Breast epithelium (tissue), 4 donors: ENCODE data around the gene DNAL1. TPM values are rescaled to one million over a fixed set of nuclear protein-coding genes. Genes with fewer than 3 reads are reported as not detected.

Experiments used
- DNase-seq, 2 donors: peaks; one replicate each; pipeline ENCODE4 v3.0.0-alpha.2; 2019; ENCODE audit warnings: low spot score in 2 of 2
- H3K27ac ChIP-seq, 2 donors: fragments of 200-600 bp; sonication (generic) in 1 of 2; one replicate each; pipeline ENCODE4 v1.5.1; 2016 to 2019; ENCODE audit warnings: mild to moderate bottlenecking in 1 of 2
- H3K27me3 ChIP-seq, 2 donors: fragments of 200-600 bp; sonication (generic) in 1 of 2; one replicate each; pipeline versions ENCODE4 v1.5.1 to v1.6.0; 2017 to 2019; ENCODE audit warnings: control low read depth in 1 of 2, mild to moderate bottlenecking in 1 of 2
- H3K36me3 ChIP-seq: fragments of 200-600 bp; one replicate; pipeline ENCODE4 v1.5.1; 2019
- H3K4me1 ChIP-seq, 2 donors: fragments of 200-600 bp; sonication (generic); one replicate each; pipeline ENCODE4 v1.5.1; 2016 to 2019; ENCODE audit warnings: control low read depth in 1 of 2
- H3K4me3 ChIP-seq, 3 donors: fragments of 200-600 bp; sonication (generic); 1 replicate in 2 of 3; 2 replicates in 1 of 3; pipeline ENCODE4 v1.5.1; 2016 to 2019; ENCODE audit warnings: mild to moderate bottlenecking in 3 of 3, moderate library complexity in 2 of 3
- H3K9me3 ChIP-seq, 2 donors: fragments of 200-600 bp; sonication (generic) in 1 of 2; one replicate each; pipeline ENCODE4 v1.5.1; 2016 to 2019; ENCODE audit warnings: control low read depth in 1 of 2
- POLR2A ChIP-seq: fragments of 450-650 bp; IDR thresholded peaks from one replicate; pipeline ENCODE4 v1.6.1; 2016; ENCODE audit warnings: antibody characterized with exemption, mild to moderate bottlenecking, moderate library complexity
- POLR2AphosphoS5 ChIP-seq, 3 donors: sonication (generic); formaldehyde crosslinking; IDR thresholded peaks; one replicate each; pipeline ENCODE4 v1.6.1; 2017; ENCODE audit warnings: antibody characterized with exemption in 3 of 3
- intact Hi-C: fragments of 100-400 bp; cut with DNase I; formaldehyde crosslinking; loops from one replicate; pipeline ENCODE4 v1.15.1; 2023; ENCODE audit warnings: low total_unique reads
- total RNA-seq, 3 donors: library from RNA; depleted of rRNA; stranded (reverse); fragments of >200 nt; gene quantifications; one replicate each; pipeline ENCODE4 v1.1.0, GENCODE V29; 2016
- TF ChIP-seq, protein P1 (sequence below), 3 donors: fragments of 450-650 bp; IDR thresholded peaks; one replicate each; pipeline ENCODE4 v1.5.1; 2016 to 2017; ENCODE audit warnings: antibody characterized with exemption in 3 of 3, mild to moderate bottlenecking in 3 of 3, moderate library complexity in 3 of 3

The DNAL1 gene, protein sequence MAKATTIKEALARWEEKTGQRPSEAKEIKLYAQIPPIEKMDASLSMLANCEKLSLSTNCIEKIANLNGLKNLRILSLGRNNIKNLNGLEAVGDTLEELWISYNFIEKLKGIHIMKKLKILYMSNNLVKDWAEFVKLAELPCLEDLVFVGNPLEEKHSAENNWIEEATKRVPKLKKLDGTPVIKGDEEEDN
- 10 to 100 TPM in 2 of 3 donors, 1 to 10 TPM in 1; 6.1 to 12.8 (median 10.5) TPM for total RNA-seq

DNA sequence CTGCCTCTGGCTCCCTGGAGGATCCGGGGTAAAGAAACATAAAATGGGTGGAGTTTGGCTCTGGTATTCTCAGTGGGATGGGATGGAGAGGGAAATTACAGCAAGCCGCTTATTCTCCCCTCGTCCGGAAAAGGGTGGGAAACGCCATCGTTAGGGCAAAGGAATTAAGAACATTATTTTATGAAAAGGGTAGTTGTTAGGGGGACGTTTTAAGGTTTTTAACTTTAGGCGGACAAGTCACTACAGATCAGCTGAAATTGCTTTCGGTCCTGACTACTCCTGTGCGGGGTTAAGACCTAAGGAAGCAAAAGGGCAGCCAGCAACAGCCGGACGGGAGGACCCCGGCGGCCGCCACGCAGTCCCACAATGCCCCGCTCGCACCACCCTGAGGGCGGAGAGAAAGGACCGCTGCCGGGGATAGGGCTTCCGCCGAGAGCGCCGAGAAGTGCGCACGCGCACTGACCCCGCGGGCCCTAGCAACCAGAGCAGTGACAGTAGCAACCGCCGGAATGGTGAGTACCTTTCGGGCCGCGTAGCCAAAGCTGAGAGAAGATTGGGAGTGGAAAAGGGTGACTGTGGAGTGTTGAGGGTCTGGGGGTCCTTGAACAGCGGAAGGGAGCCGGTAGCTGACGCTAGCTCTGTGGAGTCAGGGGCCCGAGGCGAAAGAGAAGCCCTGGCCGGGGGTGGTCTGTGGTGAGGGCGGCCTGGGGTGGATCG, at the start of gene DNAL1:
Gene DNAL1 (plus strand): TSS at position 456 of the 717 bp plus-strand sequence. CDS start 54 bp downstream, at position 510.
- TF ChIP-seq POLR2AphosphoS5 (IDR thresholded peaks at IDR 0.05) (peak in 1 of 3 donors; percentile 69), POLR2A (no peak)
- TF ChIP-seq, protein P1, sequence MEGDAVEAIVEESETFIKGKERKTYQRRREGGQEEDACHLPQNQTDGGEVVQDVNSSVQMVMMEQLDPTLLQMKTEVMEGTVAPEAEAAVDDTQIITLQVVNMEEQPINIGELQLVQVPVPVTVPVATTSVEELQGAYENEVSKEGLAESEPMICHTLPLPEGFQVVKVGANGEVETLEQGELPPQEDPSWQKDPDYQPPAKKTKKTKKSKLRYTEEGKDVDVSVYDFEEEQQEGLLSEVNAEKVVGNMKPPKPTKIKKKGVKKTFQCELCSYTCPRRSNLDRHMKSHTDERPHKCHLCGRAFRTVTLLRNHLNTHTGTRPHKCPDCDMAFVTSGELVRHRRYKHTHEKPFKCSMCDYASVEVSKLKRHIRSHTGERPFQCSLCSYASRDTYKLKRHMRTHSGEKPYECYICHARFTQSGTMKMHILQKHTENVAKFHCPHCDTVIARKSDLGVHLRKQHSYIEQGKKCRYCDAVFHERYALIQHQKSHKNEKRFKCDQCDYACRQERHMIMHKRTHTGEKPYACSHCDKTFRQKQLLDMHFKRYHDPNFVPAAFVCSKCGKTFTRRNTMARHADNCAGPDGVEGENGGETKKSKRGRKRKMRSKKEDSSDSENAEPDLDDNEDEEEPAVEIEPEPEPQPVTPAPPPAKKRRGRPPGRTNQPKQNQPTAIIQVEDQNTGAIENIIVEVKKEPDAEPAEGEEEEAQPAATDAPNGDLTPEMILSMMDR (IDR thresholded peaks at IDR 0.05): no peak
- Histone ChIP-seq H3K4me3 (peak within 1 kb of the TSS; percentile 71 to 81 (median 79)), H3K9me3 (no peaks in the 10 kb centered on the region), H3K4me1 (peaks cover 0 to 4% of the 10 kb centered on the region in 2 donors), H3K27ac (peak within 1 kb of the TSS; percentile 85 to 88), H3K36me3 (no peaks in the 10 kb centered on the region), H3K27me3 (no peaks in the 10 kb centered on the region)
- peak; percentile 67 to 81 for DNase-seq
- intact Hi-C loops: no loop called here

DNA sequence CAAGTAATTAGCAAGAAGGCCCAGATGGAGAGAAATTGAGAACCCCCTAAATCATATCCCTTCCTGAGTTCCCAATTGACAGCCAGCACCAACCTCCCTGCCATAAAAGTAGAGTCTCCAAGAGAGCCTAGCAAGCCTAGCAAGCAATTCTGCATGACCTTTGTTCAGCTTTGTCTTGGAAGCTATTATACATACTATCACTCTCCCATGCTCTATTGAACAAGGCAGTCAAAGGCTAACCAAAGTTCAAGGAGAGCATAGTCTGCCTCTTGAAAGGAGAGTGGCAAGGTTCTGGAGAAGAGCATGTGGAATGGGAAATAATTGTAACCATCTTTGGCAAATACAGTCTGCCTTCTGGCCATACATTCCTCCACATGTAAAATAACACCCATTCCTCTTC, 45.3 kb upstream of the DNAL1 start:
- no peaks in the 10 kb centered on the region for H3K36me3 ChIP-seq
- no peak overlapping the region for H3K27ac ChIP-seq
- intact Hi-C loops: no loop called here
- DNase-seq: no peak
- no peaks in the 10 kb centered on the region for H3K27me3 ChIP-seq
- H3K9me3 ChIP-seq: no peaks in the 10 kb centered on the region
- H3K4me3 ChIP-seq: no peak overlapping the region
- H3K4me1 ChIP-seq: no peaks in the 10 kb centered on the region
- TF ChIP-seq POLR2AphosphoS5 (IDR thresholded peaks at IDR 0.05): no peak
- TF ChIP-seq, protein P1 (IDR thresholded peaks at IDR 0.05): no peak
- TF ChIP-seq POLR2A: no peak

DNA sequence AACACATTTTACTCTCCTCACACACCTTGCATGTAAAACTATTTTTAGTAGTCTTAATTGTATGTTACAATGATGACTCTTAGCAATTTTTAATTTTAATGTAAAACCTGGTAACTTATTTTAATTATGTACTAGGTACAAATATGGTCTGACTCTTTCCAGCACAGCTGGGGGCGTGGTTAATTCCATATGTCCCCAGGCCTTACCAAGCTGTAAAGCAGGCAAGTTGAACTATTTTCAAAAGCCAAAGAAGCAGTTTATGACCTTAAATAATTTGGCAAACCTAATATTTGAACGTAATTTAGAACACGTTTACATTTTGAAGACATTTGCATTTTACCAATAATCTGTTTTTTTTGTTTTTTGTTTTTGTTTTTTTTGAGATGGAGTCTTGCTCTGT, 41.8 kb upstream of the DNAL1 start:
- no peaks in the 10 kb centered on the region for H3K9me3 ChIP-seq
- intact Hi-C loops: no loop called here
- H3K4me3 ChIP-seq: no peak overlapping the region
- no peak for DNase-seq
- no peak for TF ChIP-seq POLR2AphosphoS5 (IDR thresholded peaks at IDR 0.05)
- TF ChIP-seq POLR2A: no peak
- TF ChIP-seq, protein P1 (IDR thresholded peaks at IDR 0.05): no peak
- no peaks in the 10 kb centered on the region for H3K27me3 ChIP-seq
- no peaks in the 10 kb centered on the region for H3K4me1 ChIP-seq
- H3K27ac ChIP-seq: no peak overlapping the region
- no peaks in the 10 kb centered on the region for H3K36me3 ChIP-seq

DNA sequence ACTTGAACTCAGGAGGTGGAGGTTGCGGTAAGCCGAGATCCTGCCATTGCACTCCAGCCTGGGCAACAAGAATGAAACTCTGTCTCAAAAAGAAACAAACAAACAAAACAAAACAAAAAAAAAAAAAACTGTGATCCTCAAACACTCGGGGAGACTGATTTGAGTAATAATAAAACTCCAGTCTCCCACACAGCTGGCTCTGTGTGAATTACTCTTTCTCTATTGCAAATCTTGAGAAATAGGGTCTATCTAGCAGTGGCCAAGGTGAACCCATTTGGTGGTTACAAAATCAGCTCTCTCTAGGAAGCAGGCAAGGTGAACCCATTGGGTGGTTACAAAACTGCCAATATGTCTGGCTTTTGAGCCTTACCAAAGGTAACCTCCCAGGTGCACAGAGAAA, 38.5 kb upstream of the DNAL1 start:
- intact Hi-C loops: no loop called here
- no peaks in the 10 kb centered on the region for H3K4me1 ChIP-seq
- no peaks in the 10 kb centered on the region for H3K27me3 ChIP-seq
- no peak overlapping the region for H3K27ac ChIP-seq
- no peaks in the 10 kb centered on the region for H3K9me3 ChIP-seq
- DNase-seq: no peak
- no peak overlapping the region for H3K4me3 ChIP-seq
- H3K36me3 ChIP-seq: no peaks in the 10 kb centered on the region
- no peak for TF ChIP-seq POLR2AphosphoS5 (IDR thresholded peaks at IDR 0.05)
- no peak for TF ChIP-seq POLR2A
- TF ChIP-seq, protein P1 (IDR thresholded peaks at IDR 0.05): no peak

DNA sequence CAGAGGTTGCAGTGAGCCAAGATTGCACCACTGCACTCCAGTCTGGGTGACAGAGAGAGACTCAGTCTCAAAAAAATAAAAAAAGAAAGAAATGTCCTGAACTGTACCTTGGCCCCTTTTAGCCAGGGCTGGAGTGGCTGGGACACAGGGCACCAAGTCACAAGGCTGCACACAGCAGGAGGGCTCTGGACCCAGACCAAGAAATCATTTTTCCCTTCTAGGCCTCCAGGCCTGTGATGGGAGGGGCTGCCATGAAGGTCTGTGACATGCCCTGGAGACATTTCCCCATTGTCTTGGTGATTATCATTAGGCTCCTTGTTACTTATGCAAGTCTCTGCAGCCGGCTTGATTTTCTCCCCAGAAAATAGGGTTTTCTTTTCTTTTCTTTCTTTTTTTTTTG, 37.5 kb upstream of the DNAL1 start:
- no peak overlapping the region for H3K4me3 ChIP-seq
- no peaks in the 10 kb centered on the region for H3K9me3 ChIP-seq
- H3K27me3 ChIP-seq: no peaks in the 10 kb centered on the region
- TF ChIP-seq, protein P1 (IDR thresholded peaks at IDR 0.05): no peak
- TF ChIP-seq POLR2A (no peak), POLR2AphosphoS5 (IDR thresholded peaks at IDR 0.05) (no peak)
- H3K27ac ChIP-seq: no peak overlapping the region
- H3K4me1 ChIP-seq: no peaks in the 10 kb centered on the region
- no peaks in the 10 kb centered on the region for H3K36me3 ChIP-seq
- intact Hi-C loops: no loop called here
- no peak for DNase-seq
